Adrenal gland (tissue), 12 donors: ENCODE results near the gene LRIG1. TPM values are rescaled to one million over a fixed set of nuclear protein-coding genes. Genes with fewer than 3 reads are reported as not detected.
A peak's percentile ranks its signal among the peaks of the same experiment; 100 is the strongest.

ENCODE experiments used
- DNase-seq, 7 donors: peaks; one replicate each; pipeline ENCODE4 v3.0.0-alpha.2; 2019 to 2020
- H3K27ac ChIP-seq, 5 donors: fragments of 200-600 bp; sonication (generic) in 4 of 5; 1 replicate in 3 of 5; 2 replicates in 2 of 5; pipeline versions ENCODE4 v1.5.1 to v1.8.0; 2016 to 2020; ENCODE audit warnings: mild to moderate bottlenecking in 1 of 5
- H3K27me3 ChIP-seq: fragments of 200-600 bp; 2 replicates; pipeline ENCODE4 v1.8.0; 2021
- H3K36me3 ChIP-seq, 2 donors: fragments of 200-600 bp; replicated peaks in 1 of 2; 1 replicate in 1 of 2; 2 replicates in 1 of 2; pipeline versions ENCODE4 v1.5.1 to v1.8.0; 2018 to 2022
- H3K4me1 ChIP-seq, 2 donors: fragments of 200-600 bp; replicated peaks in 1 of 2; 1 replicate in 1 of 2; 2 replicates in 1 of 2; pipeline versions ENCODE4 v1.5.1 to v1.8.0; 2018 to 2021
- H3K4me3 ChIP-seq, 4 donors: fragments of 200-600 bp; sonication (generic) in 3 of 4; one replicate each; pipeline ENCODE4 v1.5.1; 2016 to 2018
- H3K9me3 ChIP-seq, 3 donors: fragments of 200-600 bp; sonication (generic) in 1 of 3; replicated peaks in 1 of 3; 1 replicate in 2 of 3; 2 replicates in 1 of 3; pipeline versions ENCODE4 v1.5.1 to v1.8.0; 2016 to 2021
- CTCF ChIP-seq, 6 experiments: fragments of 450-650 bp in 4 of 6; fragments of 200-600 bp in 2 of 6; sonication (generic) in 1 of 6; IDR thresholded peaks; 1 replicate in 5 of 6; 2 replicates in 1 of 6; pipeline versions ENCODE4 v1.5.1 to v1.8.0; 2016 to 2021; ENCODE audit warnings: antibody characterized with exemption in 6 of 6, mild to moderate bottlenecking in 2 of 6, moderate library complexity in 1 of 6
- POLR2A ChIP-seq, 2 donors: fragments of 450-650 bp; IDR thresholded peaks; one replicate each; pipeline ENCODE4 v1.6.1; 2017; ENCODE audit warnings: antibody characterized with exemption in 2 of 2, mild to moderate bottlenecking in 2 of 2, moderate library complexity in 1 of 2
- WGBS, 4 donors: extraction: QIAGEN DNeasy Blood & Tissue Kit in 2 of 4; methylation state at CpG; one replicate each; pipeline versions ENCODE4 v1.1.5 to v1.1.7; 2013 to 2017; 5-methylcytosine and 5-hydroxymethylcytosine counted together
- intact Hi-C, 2 donors: fragments of 100-400 bp; cut with DNase I; formaldehyde crosslinking; loops; one replicate each; pipeline versions ENCODE4 v1.14.1 to v1.15.0; 2022 to 2023
- polyA plus RNA-seq, 3 donors: library from polyadenylated mRNA; stranded (reverse); fragments of 200-250 nt in 2 of 3; fragments of 350-450 nt in 1 of 3; fragmentation: Illumina TruSeq in 1 of 3; extraction: RNeasy Lipid Tissue Mini Kit (QIAGEN cat#74804) in 1 of 3; gene quantifications; one replicate each; pipeline ENCODE4 v1.2.3, GENCODE V29; 2013 to 2014
- total RNA-seq, 9 donors: library from RNA; depleted of rRNA in 4 of 9; stranded (reverse); fragments of >200 nt in 4 of 9; fragments of 120-200 nt in 1 of 9; fragmentation: NEBNext Ultra II Directional in 1 of 9; extraction: Animal tissue kit (Norgen Biotek cat#: 25700) in 1 of 9; gene quantifications; one replicate each; pipeline versions ENCODE4 v1.1.0 to v1.2.4, GENCODE V29; 2013 to 2023
- donor health status: healthy with polysubstance abuse.
- donor health status: Bipolar disorder and iron deficiency.
- donor health status: DM: yes; HTN: yes; CAD: no.
- donor health status: DM: no; HTN: no; CAD: no.
- donor health status: DM: no; HTN: no; CAD: no.
- donor health status: DM: yes; HTN: yes; CAD: no.

LRIG1 gene
- total and polyA plus RNA-seq, 12 donors = 1.5 to 13.3 (median 4.7) TPM

GRCh38 chr3:66394019-66394752 lies 106.6 kb downstream of the LRIG1 start:
- Histone ChIP-seq H3K36me3 (no peaks in the 10 kb centered on the region), H3K4me3 (no peak overlapping the region), H3K27ac (peak overlapping the region in 2 of 5 donors; percentile 34 to 66), H3K9me3 (peaks cover 0 to 4% (median 0%) of the 10 kb centered on the region in 3 donors), H3K27me3 (no peaks in the 10 kb centered on the region), H3K4me1 (no peaks in the 10 kb centered on the region)
- no peak for TF ChIP-seq CTCF (IDR thresholded peaks at IDR 0.05)
- TF ChIP-seq POLR2A (IDR thresholded peaks at IDR 0.05) = no peak
- DNase-seq = no peak
- 70 to 77% (median 75%) methylated on average over 11 to 12 of the region's 12 CpGs for WGBS, 4 donors
- intact Hi-C loops = loop anchor here in 1 of 2 donors (10.0 kb wide), 1 partner anchor 109 kb away; no protein-coding TSS in a partner anchor

DNA sequence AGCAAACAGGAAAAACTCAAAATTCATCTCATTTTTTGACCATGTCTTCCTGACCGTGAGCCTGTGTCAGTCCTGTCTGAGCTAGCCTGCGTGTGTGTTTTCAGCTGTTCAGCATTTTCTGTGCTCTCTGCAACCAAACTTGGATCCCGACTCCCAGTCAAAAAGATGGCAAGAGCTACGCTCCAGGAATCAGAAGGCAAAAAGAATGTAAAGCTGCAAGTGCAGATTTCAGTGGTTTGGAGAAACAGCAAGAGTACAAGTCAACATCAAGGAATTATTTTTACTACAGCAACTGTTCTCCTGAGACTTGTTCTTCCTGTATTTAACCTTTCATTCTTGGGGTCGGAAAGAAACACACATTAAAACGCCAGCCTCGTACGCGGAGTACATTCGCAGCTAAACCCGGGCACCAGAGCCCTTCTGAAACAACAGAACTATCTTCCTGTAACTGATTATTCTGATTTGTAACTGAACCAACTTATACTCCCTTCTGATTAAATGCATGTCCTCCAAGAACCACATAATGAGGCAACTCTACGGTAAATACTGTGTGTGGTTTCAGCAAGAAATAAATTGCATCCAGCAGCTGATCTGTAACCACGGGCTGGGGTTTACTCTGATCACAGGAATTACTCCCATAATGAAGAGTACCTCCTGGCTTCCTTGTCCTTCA lies 107.4 kb downstream of the LRIG1 start:
- Histone ChIP-seq H3K27ac (peak overlapping the region in 2 of 5 donors; percentile 34 to 66), H3K4me1 (no peaks in the 10 kb centered on the region), H3K4me3 (no peak overlapping the region), H3K9me3 (peaks cover 0 to 4% (median 0%) of the 10 kb centered on the region in 3 donors), H3K36me3 (no peaks in the 10 kb centered on the region), H3K27me3 (no peaks in the 10 kb centered on the region)
- no peak for TF ChIP-seq POLR2A (IDR thresholded peaks at IDR 0.05)
- TF ChIP-seq CTCF (IDR thresholded peaks at IDR 0.05) = no peak
- DNase-seq = no peak
- 49 to 66% (median 58%) methylated on average over 13 of the region's 13 CpGs for WGBS, 4 donors
- intact Hi-C loops = loop anchor here in 1 of 2 donors (10.0 kb wide), 1 partner anchor 109 kb away; no protein-coding TSS in a partner anchor

DNA sequence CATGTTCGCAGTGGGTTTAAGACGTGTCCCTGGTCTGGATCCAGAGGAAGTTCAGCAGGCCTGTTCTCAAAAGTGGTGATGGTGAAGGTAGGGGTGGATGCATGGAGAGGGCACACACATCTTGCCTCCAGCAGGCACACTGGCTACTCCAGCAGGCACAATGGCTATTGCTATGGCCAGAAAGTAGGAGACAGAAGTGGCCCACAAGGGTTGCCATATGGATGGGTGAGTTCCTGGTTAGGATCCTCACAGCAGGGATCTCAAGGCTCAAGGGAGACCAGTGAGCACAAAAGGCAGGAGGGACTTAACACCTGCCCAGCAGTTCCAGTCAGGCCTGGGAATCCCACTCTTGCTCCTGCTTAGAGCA lies 107.9 kb downstream of the LRIG1 start:
- peaks cover 0 to 4% (median 0%) of the 10 kb centered on the region in 3 donors for H3K9me3 ChIP-seq
- H3K27ac ChIP-seq = peak overlapping the region in 1 of 5 donors; percentile 66
- no peak for DNase-seq
- no peaks in the 10 kb centered on the region for H3K27me3 ChIP-seq
- no peaks in the 10 kb centered on the region for H3K4me1 ChIP-seq
- H3K36me3 ChIP-seq = no peaks in the 10 kb centered on the region
- no peak overlapping the region for H3K4me3 ChIP-seq
- TF ChIP-seq POLR2A (IDR thresholded peaks at IDR 0.05) (no peak), CTCF (IDR thresholded peaks at IDR 0.05) (no peak)
- WGBS, 4 donors = 94 to 100% (median 97%) methylated on average over 2 of the region's 2 CpGs
- intact Hi-C loops = loop anchor here in 1 of 2 donors (10.0 kb wide), 1 partner anchor 108 kb away; no protein-coding TSS in a partner anchor

- TF ChIP-seq POLR2A (IDR thresholded peaks at IDR 0.05) (no peak), CTCF (IDR thresholded peaks at IDR 0.05) (no peak)
- H3K36me3 ChIP-seq = no peaks in the 10 kb centered on the region
- peak overlapping the region in 1 of 5 donors; percentile 66 for H3K27ac ChIP-seq
- DNase-seq = no peak
- intact Hi-C loops = loop anchor here in 1 of 2 donors (10.0 kb wide), 1 partner anchor 108 kb away; no protein-coding TSS in a partner anchor
- no peaks in the 10 kb centered on the region for H3K4me1 ChIP-seq
- H3K27me3 ChIP-seq = no peaks in the 10 kb centered on the region
- H3K9me3 ChIP-seq = peaks cover 0 to 4% (median 0%) of the 10 kb centered on the region in 3 donors
- WGBS, 4 donors = 74 to 88% (median 79%) methylated on average over 3 of the region's 3 CpGs
- no peak overlapping the region for H3K4me3 ChIP-seq
These were observed 108.3 kb downstream of the LRIG1 start for GRCh38 chr3:66392512-66392911.
